Measurements from ENCODE around the gene CYP2C18.
"Not testable (repeated sequence)": the region's sequence is repeated elsewhere in the genome, so short reads cannot be mapped to it uniquely, and the experiment has no call there.

The CYP2C18 gene

DNA sequence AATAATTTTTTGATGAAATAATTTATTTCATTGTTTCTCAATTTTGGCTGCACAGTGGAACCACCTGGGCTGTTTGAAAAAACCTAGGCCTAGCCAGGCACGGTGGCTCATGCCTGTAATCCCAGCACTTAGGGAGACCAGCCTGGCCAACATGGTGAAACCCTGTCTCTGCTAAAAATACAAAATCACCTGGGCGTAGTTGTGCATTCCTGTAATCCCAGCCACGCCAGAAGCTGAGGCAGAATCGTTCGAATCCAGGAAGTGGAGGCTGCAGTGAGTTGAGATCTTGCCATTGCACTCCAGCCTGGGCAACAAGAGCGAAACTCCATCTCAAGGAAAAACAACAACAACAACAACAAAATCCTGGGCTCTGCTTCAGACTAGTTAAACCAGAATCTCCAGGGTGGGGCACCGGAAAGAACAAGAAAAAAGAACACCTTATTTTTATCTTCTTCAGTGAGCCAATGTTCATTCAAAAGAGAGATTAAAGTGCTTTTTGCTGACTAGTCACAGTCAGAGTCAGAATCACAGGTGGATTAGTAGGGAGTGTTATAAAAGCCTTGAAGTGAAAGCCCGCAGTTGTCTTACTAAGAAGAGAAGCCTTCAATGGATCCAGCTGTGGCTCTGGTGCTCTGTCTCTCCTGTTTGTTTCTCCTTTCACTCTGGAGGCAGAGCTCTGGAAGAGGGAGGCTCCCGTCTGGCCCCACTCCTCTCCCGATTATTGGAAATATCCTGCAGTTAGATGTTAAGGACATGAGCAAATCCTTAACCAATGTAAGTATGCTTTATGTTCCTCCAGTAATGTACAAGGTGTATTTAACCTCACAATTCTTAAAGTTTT is at the start of gene CYP2C18:
Gene CYP2C18, plus strand, starts transcription at position 516 of the 841 bp plus-strand sequence. Its CDS starts 91 bp downstream, at position 607.
- Histone ChIP-seq H3K27ac (ENCODE audit: low read length) (no peak within 1 kb of the TSS), H3K4me3 (ENCODE audit: low read length in 2 of 2) (no peak within 1 kb of the TSS), H3K4me1 (ENCODE audit: control insufficient read depth, insufficient read depth, low read length) (no peaks in the 10 kb centered on the region), H3K27me3 (ENCODE audit: control insufficient read depth in 1 of 2, insufficient read depth in 2 of 2, low read length in 2 of 2) (no peaks in the 10 kb centered on the region), H3K9ac (ENCODE audit: low read length in 2 of 2) (no peak within 1 kb of the TSS), H3K36me3 (ENCODE audit: control insufficient read depth in 2 of 2, insufficient read depth in 2 of 2, low read length in 2 of 2) (no peaks in the 10 kb centered on the region), H3K9me3 (ENCODE audit: control insufficient read depth in 2 of 2, low read length in 2 of 2) (no peaks in the 10 kb centered on the region)

DNA sequence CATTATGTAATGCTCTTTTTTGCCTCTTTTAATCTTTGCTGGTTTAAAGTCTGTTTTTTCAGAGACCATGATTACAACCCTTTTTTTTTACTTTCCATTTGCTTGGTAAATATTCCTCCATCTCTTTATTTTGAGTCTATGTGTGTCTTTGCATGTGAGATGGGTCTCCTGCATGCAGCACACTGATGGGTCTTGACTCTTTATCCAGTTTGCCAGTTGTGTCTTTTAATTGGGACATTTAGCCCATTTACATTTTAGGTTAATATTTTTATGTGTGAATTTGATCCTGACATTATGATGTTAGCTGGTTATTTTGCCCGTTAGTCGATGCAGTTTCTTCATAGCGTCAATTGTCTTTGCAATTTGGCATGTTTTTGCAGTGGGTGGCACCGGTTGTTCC is 45.4 kb upstream of the CYP2C18 start:
- H3K27ac ChIP-seq (ENCODE audit: low read length); H3K27me3 ChIP-seq (ENCODE audit: control insufficient read depth in 1 of 2, insufficient read depth in 2 of 2, low read length in 2 of 2); H3K4me3 ChIP-seq (ENCODE audit: low read length in 2 of 2); H3K36me3 ChIP-seq (ENCODE audit: control insufficient read depth in 2 of 2, insufficient read depth in 2 of 2, low read length in 2 of 2); H3K4me1 ChIP-seq (ENCODE audit: control insufficient read depth, insufficient read depth, low read length); H3K9me3 ChIP-seq (ENCODE audit: control insufficient read depth in 2 of 2, low read length in 2 of 2); H3K9ac ChIP-seq (ENCODE audit: low read length in 2 of 2): not testable (repeated sequence)

DNA sequence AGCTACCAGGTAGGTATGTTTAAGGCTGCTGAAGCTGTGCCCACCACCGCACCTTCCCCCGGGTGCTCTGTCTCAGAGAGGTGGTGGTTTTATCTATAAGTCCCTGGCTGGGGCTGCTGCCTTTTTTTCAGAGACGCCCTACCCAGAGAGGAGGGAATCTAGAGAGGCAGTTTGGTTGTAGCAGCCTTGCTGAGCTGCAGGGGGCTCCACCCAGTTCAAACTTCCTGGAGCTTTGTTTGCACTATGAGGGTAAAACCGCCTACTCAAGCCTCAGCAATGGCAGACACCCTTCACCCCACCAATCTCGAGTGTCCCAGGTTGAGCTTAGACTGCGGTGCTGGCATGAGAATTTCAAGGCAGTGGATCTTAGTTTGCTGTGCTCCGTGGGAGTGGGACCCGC is 43.6 kb upstream of the CYP2C18 start:
- Histone ChIP-seq H3K4me3 (ENCODE audit: low read length in 2 of 2) (no peak overlapping the region), H3K27me3 (ENCODE audit: control insufficient read depth in 1 of 2, insufficient read depth in 2 of 2, low read length in 2 of 2) (peaks cover 0 to 2% of the 10 kb centered on the region in 2 donors), H3K36me3 (ENCODE audit: control insufficient read depth in 2 of 2, insufficient read depth in 2 of 2, low read length in 2 of 2) (no peaks in the 10 kb centered on the region), H3K9me3 (ENCODE audit: control insufficient read depth in 2 of 2, low read length in 2 of 2) (no peaks in the 10 kb centered on the region), H3K27ac (ENCODE audit: low read length) (no peak overlapping the region), H3K9ac (ENCODE audit: low read length in 2 of 2) (no peak overlapping the region), H3K4me1 (ENCODE audit: control insufficient read depth, insufficient read depth, low read length) (no peaks in the 10 kb centered on the region)

DNA sequence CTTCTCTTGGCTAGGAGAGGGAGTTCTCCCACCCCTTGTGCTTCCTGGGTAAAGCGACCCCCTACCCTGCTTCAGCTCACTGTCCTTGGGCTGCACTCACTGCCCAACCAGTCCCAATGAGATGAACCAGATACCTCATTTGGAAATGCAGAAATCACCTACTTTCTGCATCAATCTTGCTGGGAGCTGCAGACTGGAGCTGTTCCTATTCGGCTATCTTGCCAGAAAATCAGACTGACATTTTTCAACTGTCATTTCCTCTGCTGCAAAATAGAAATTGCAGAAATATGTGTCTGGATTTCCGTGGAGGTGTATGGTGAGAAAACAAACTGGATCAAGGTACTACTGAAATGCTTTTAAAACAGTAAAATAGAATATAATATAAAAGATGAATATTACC is 43.0 kb upstream of the CYP2C18 start:
- Histone ChIP-seq H3K27me3 (ENCODE audit: control insufficient read depth in 1 of 2, insufficient read depth in 2 of 2, low read length in 2 of 2) (peaks cover 0 to 2% of the 10 kb centered on the region in 2 donors), H3K9ac (ENCODE audit: low read length in 2 of 2) (no peak overlapping the region), H3K4me1 (ENCODE audit: control insufficient read depth, insufficient read depth, low read length) (no peaks in the 10 kb centered on the region), H3K9me3 (ENCODE audit: control insufficient read depth in 2 of 2, low read length in 2 of 2) (no peaks in the 10 kb centered on the region), H3K36me3 (ENCODE audit: control insufficient read depth in 2 of 2, insufficient read depth in 2 of 2, low read length in 2 of 2) (no peaks in the 10 kb centered on the region), H3K4me3 (ENCODE audit: low read length in 2 of 2) (no peak overlapping the region), H3K27ac (ENCODE audit: low read length) (no peak overlapping the region)

DNA sequence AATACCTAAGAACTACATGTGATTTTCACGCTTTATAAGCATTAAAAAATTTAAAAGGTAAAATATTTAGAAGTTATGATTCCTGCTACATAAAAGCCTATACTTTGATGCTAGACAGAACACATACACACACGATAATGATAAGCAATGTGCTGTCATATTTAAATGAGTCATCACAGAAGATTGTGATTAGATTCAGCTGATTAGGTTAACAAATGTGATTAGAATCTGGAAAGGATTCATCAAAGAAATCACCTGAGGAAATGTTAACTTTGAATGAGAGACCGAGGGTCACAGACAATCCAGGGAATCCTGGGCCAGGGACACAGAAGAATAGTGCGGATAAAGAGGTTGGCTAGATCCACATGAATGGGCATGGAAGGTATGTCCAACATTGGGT is 42.0 kb upstream of the CYP2C18 start:
- Histone ChIP-seq H3K36me3 (ENCODE audit: control insufficient read depth in 2 of 2, insufficient read depth in 2 of 2, low read length in 2 of 2) (no peaks in the 10 kb centered on the region), H3K27ac (ENCODE audit: low read length) (no peak overlapping the region), H3K9me3 (ENCODE audit: control insufficient read depth in 2 of 2, low read length in 2 of 2) (no peaks in the 10 kb centered on the region), H3K4me1 (ENCODE audit: control insufficient read depth, insufficient read depth, low read length) (no peaks in the 10 kb centered on the region), H3K27me3 (ENCODE audit: control insufficient read depth in 1 of 2, insufficient read depth in 2 of 2, low read length in 2 of 2) (peaks cover 0 to 2% of the 10 kb centered on the region in 2 donors), H3K4me3 (ENCODE audit: low read length in 2 of 2) (no peak overlapping the region), H3K9ac (ENCODE audit: low read length in 2 of 2) (no peak overlapping the region)

DNA sequence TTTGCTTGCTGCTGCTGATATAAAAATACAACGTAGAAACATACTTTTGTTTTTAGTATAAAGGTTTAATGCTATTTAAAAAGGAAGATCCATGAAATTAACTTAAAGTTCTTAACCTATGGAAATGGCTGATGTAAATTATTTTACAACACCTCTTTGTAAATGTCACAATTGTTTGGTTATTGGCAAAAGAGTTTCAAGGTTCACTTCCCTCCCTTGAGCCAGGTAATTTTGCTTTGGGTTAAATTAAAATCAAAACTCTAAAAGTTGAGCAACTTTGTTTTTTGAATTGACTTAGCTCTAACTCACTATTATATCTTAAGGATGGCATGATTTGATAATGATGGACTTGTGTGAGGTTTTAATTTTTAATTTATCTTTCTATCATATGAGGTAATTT is 39.2 kb upstream of the CYP2C18 start:
- Histone ChIP-seq H3K9me3 (ENCODE audit: control insufficient read depth in 2 of 2, low read length in 2 of 2) (no peaks in the 10 kb centered on the region), H3K9ac (ENCODE audit: low read length in 2 of 2) (no peak overlapping the region), H3K4me3 (ENCODE audit: low read length in 2 of 2) (no peak overlapping the region), H3K27me3 (ENCODE audit: control insufficient read depth in 1 of 2, insufficient read depth in 2 of 2, low read length in 2 of 2) (peaks cover 0 to 2% of the 10 kb centered on the region in 2 donors), H3K4me1 (ENCODE audit: control insufficient read depth, insufficient read depth, low read length) (no peaks in the 10 kb centered on the region), H3K27ac (ENCODE audit: low read length) (no peak overlapping the region), H3K36me3 (ENCODE audit: control insufficient read depth in 2 of 2, insufficient read depth in 2 of 2, low read length in 2 of 2) (no peaks in the 10 kb centered on the region)

DNA sequence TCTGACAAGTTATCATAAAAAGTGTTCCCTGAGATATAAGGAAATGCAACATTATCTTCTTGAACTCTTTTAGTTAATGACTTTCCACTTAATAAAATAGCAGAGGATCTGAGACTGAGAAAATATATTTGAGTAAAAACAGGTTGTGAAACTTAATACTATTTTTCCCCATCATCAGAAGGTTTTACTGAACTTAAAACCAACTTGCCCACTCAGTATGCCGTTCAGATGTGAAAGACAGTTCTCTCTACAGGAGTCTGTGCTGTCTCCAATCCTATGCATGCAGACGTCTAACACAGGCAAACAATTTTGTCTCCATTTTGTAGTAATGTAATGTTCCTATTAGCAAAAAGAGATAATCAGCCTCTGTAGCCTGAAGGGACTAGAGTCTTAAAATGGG is 38.2 kb upstream of the CYP2C18 start:
- no peak overlapping the region for H3K27ac ChIP-seq (ENCODE audit: low read length)
- H3K4me3 ChIP-seq (ENCODE audit: low read length in 2 of 2): no peak overlapping the region
- peaks cover 0 to 2% of the 10 kb centered on the region in 2 donors for H3K27me3 ChIP-seq (ENCODE audit: control insufficient read depth in 1 of 2, insufficient read depth in 2 of 2, low read length in 2 of 2)
- no peaks in the 10 kb centered on the region for H3K4me1 ChIP-seq (ENCODE audit: control insufficient read depth, insufficient read depth, low read length)
- H3K9ac ChIP-seq (ENCODE audit: low read length in 2 of 2): no peak overlapping the region
- H3K9me3 ChIP-seq (ENCODE audit: control insufficient read depth in 2 of 2, low read length in 2 of 2): no peaks in the 10 kb centered on the region
- H3K36me3 ChIP-seq (ENCODE audit: control insufficient read depth in 2 of 2, insufficient read depth in 2 of 2, low read length in 2 of 2): no peaks in the 10 kb centered on the region

DNA sequence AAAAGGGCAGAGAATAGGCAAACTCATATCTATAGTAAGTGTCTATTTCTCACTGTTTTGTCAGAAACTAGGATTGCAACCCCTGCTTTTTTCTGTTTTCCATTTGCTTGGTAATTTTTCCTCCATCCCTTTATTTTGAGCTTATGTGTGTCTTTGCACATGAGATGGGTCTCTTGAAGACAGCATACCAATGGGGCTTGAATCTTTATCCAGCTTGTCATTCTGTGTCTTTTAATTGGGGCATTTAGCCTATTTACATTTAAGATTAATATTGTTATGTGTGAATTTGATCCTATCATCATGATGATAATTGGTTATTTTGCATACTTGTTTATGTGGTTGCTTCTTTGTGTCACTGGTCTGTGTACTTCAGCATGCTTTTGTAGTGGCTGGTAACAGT is 28.3 kb upstream of the CYP2C18 start:
- not testable (repeated sequence) for H3K4me1 ChIP-seq (ENCODE audit: control insufficient read depth, insufficient read depth, low read length); H3K27me3 ChIP-seq (ENCODE audit: control insufficient read depth in 1 of 2, insufficient read depth in 2 of 2, low read length in 2 of 2); H3K9ac ChIP-seq (ENCODE audit: low read length in 2 of 2); H3K27ac ChIP-seq (ENCODE audit: low read length); H3K4me3 ChIP-seq (ENCODE audit: low read length in 2 of 2); H3K36me3 ChIP-seq (ENCODE audit: control insufficient read depth in 2 of 2, insufficient read depth in 2 of 2, low read length in 2 of 2); H3K9me3 ChIP-seq (ENCODE audit: control insufficient read depth in 2 of 2, low read length in 2 of 2)

DNA sequence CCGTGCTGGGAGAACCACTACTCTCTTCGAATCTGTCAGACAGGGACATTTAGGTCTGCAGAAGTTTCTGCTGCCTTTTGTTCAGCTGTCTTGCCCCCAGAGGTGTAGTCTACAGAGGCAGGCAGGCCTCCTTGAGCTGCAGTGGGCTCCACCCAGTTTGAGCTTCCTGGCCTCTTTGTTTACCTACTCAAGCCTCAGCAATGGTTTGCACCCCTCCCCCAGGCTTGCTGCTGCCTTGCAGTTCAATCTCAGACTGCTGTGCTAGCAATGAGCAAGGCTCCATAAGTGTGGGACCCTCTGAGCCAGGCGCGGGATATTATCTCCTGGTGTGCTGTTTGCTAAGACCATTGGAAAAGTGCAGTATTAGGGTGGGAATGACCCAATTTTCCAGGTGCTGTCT is 20.5 kb upstream of the CYP2C18 start:
- H3K27ac ChIP-seq (ENCODE audit: low read length); H3K4me1 ChIP-seq (ENCODE audit: control insufficient read depth, insufficient read depth, low read length); H3K27me3 ChIP-seq (ENCODE audit: control insufficient read depth in 1 of 2, insufficient read depth in 2 of 2, low read length in 2 of 2); H3K9me3 ChIP-seq (ENCODE audit: control insufficient read depth in 2 of 2, low read length in 2 of 2); H3K9ac ChIP-seq (ENCODE audit: low read length in 2 of 2); H3K36me3 ChIP-seq (ENCODE audit: control insufficient read depth in 2 of 2, insufficient read depth in 2 of 2, low read length in 2 of 2); H3K4me3 ChIP-seq (ENCODE audit: low read length in 2 of 2): not testable (repeated sequence)

DNA sequence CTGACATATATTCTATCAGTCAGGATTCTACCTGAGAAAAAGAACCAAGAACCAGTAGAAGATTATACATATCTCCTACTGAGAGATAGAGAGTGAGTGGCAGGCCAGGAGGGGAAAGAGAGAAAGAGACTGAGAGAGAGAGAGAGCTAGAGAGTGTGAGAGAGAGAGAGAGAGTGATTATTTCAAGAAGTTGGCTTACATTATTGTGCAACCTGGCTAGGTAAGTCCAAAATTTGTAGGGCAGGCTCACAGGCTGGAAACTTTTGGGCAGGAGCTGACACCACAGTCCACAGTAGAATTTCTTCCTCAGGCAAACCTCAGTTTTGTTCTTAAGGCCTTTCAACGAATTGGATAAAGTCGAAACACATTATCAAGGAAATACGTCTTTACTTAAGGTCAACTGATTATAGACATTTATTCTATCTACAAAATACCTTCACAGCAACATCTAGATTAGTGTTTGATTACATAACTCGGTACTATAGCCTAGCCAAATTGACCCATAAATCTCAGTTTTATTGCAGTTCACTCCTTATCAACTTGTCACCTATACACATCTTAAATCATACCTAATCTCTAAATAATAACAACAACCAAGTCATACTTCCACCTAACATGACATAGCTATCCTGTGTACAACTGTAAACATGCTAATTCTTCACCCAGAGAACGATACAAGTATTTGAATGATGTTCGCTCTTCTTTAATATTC is 17.0 kb upstream of the CYP2C18 start:
- Histone ChIP-seq H3K4me1 (ENCODE audit: control insufficient read depth, insufficient read depth, low read length) (no peaks in the 10 kb centered on the region), H3K9me3 (ENCODE audit: control insufficient read depth in 2 of 2, low read length in 2 of 2) (no peaks in the 10 kb centered on the region), H3K9ac (ENCODE audit: low read length in 2 of 2) (no peak overlapping the region), H3K36me3 (ENCODE audit: control insufficient read depth in 2 of 2, insufficient read depth in 2 of 2, low read length in 2 of 2) (no peaks in the 10 kb centered on the region), H3K27me3 (ENCODE audit: control insufficient read depth in 1 of 2, insufficient read depth in 2 of 2, low read length in 2 of 2) (peaks cover 0 to 2% of the 10 kb centered on the region in 2 donors), H3K27ac (ENCODE audit: low read length) (no peak overlapping the region), H3K4me3 (ENCODE audit: low read length in 2 of 2) (no peak overlapping the region)
